Small intestine (tissue), 7 donors: Measurements from ENCODE around the gene FBLN1. TPM values are rescaled to one million over a fixed set of nuclear protein-coding genes. Genes with fewer than 3 reads are reported as not detected.
A peak's percentile ranks its signal among the peaks of the same experiment; 100 is the strongest.

Experiments used
- DNase-seq, 2 donors: peaks; one replicate each; pipeline versions ENCODE4 v3.0.0 to v3.0.0-alpha.2; 2013
- FAIRE-seq: peaks from 2 replicates; lab custom pipeline; 2012; peaks lifted over from hg19 to GRCh38; lab: Jason Lieb, UNC
- H3K27ac ChIP-seq, 3 donors: one replicate each; pipeline ENCODE4 v1.5.1; 2013; ENCODE audit warnings: low read length in 2 of 3, mild to moderate bottlenecking in 2 of 3, control low read depth in 1 of 3, inconsistent platforms in 1 of 3, low read depth in 1 of 3, moderate library complexity in 1 of 3
- H3K27me3 ChIP-seq, 3 donors: one replicate each; pipeline ENCODE4 v1.6.1; 2013; ENCODE audit warnings: low read length in 3 of 3, inconsistent platforms in 1 of 3; ENCODE audit not compliant: control insufficient read depth in 3 of 3, insufficient read depth in 3 of 3
- H3K36me3 ChIP-seq, 3 donors: one replicate each; pipeline ENCODE4 v1.6.1; 2013; ENCODE audit warnings: low read length in 3 of 3, inconsistent platforms in 1 of 3, low read depth in 1 of 3, mild to moderate bottlenecking in 1 of 3, moderate library complexity in 1 of 3; ENCODE audit not compliant: control insufficient read depth in 3 of 3, insufficient read depth in 2 of 3
- H3K4me1 ChIP-seq, 3 donors: one replicate each; pipeline ENCODE4 v1.6.1; 2013; ENCODE audit warnings: low read length in 2 of 3, inconsistent platforms in 1 of 3, low read depth in 1 of 3, mild to moderate bottlenecking in 1 of 3, moderate library complexity in 1 of 3; ENCODE audit not compliant: control insufficient read depth in 3 of 3, insufficient read depth in 2 of 3
- H3K4me3 ChIP-seq, 3 donors: one replicate each; pipeline ENCODE4 v1.5.1; 2013; ENCODE audit warnings: low read length in 3 of 3, control low read depth in 1 of 3, inconsistent platforms in 1 of 3, low read depth in 1 of 3, mild to moderate bottlenecking in 1 of 3, moderate library complexity in 1 of 3
- H3K9me3 ChIP-seq, 2 donors: one replicate each; pipeline ENCODE4 v1.6.1; 2013; ENCODE audit warnings: low read depth in 1 of 2, low read length in 1 of 2; ENCODE audit not compliant: control insufficient read depth in 2 of 2, insufficient read depth in 1 of 2
- WGBS, 3 donors: extraction: QIAGEN DNeasy Blood & Tissue Kit; methylation state at CpG; one replicate each; pipeline ENCODE4 v1.1.7; 2013; 5-methylcytosine and 5-hydroxymethylcytosine counted together
- polyA plus RNA-seq, 4 donors: library from polyadenylated mRNA; stranded (reverse) in 3 of 4; unstranded in 1 of 4; fragments of 200-250 nt in 3 of 4; fragments of 120-200 nt in 1 of 4; gene quantifications; one replicate each; pipeline versions ENCODE4 v1.2.1 to v1.2.3, GENCODE V29; 2013
- donor health status: healthy with polysubstance abuse.
- donor health status: control.
- donor health status: control.
- donor health status: Bipolar disorder and iron deficiency.
- donor health status: healthy.

Gene FBLN1
- polyA plus RNA-seq, 4 donors, result 0.89 to 144 (median 55.0) TPM

GRCh38 chr22:45627489-45628233, 125.0 kb downstream of the FBLN1 start:
- peaks cover 0 to 10% (median 6%) of the 10 kb centered on the region in 3 donors for H3K27me3 ChIP-seq
- H3K4me1 ChIP-seq, result no peaks in the 10 kb centered on the region
- FAIRE-seq (no peak), DNase-seq (no peak)
- no peaks in the 10 kb centered on the region for H3K9me3 ChIP-seq
- no peaks in the 10 kb centered on the region for H3K36me3 ChIP-seq
- H3K4me3 ChIP-seq, result no peak overlapping the region
- WGBS, 3 donors, result 64 to 83% (median 71%) methylated on average over 22 of the region's 22 CpGs
- no peak overlapping the region for H3K27ac ChIP-seq

- 13 to 55% (median 35%) methylated on average over 5 of the region's 5 CpGs for WGBS, 3 donors
- H3K27ac ChIP-seq, result no peak overlapping the region
- no peaks in the 10 kb centered on the region for H3K4me1 ChIP-seq
- H3K9me3 ChIP-seq, result no peaks in the 10 kb centered on the region
- DNase-seq, result peak; percentile 54 to 67
- no peak for FAIRE-seq
- H3K27me3 ChIP-seq, result peaks cover 0 to 18% (median 7%) of the 10 kb centered on the region in 3 donors
- H3K36me3 ChIP-seq, result no peaks in the 10 kb centered on the region
- no peak overlapping the region for H3K4me3 ChIP-seq
These were observed 125.8 kb downstream of the FBLN1 start for GRCh38 chr22:45628515-45628914.

GRCh38 chr22:45629469-45630089, 126.9 kb downstream of the FBLN1 start:
- 60 to 65% (median 63%) methylated on average over 15 of the region's 15 CpGs for WGBS, 3 donors
- no peak for DNase-seq
- Histone ChIP-seq H3K27ac (no peak overlapping the region), H3K36me3 (no peaks in the 10 kb centered on the region), H3K4me1 (no peaks in the 10 kb centered on the region), H3K27me3 (peaks cover 0 to 20% (median 7%) of the 10 kb centered on the region in 3 donors), H3K9me3 (no peaks in the 10 kb centered on the region), H3K4me3 (no peak overlapping the region)
- FAIRE-seq, result no peak

GRCh38 chr22:45630436-45630835, 127.8 kb downstream of the FBLN1 start:
- no peaks in the 10 kb centered on the region for H3K36me3 ChIP-seq
- no peak overlapping the region for H3K4me3 ChIP-seq
- no peak for FAIRE-seq
- peaks cover 0 to 20% (median 7%) of the 10 kb centered on the region in 3 donors for H3K27me3 ChIP-seq
- no peaks in the 10 kb centered on the region for H3K4me1 ChIP-seq
- H3K9me3 ChIP-seq, result no peaks in the 10 kb centered on the region
- WGBS, 3 donors, result 90 to 91% (median 91%) methylated on average over 15 of the region's 15 CpGs
- H3K27ac ChIP-seq, result no peak overlapping the region
- no peak for DNase-seq

GRCh38 chr22:45631140-45631840, 128.6 kb downstream of the FBLN1 start:
- H3K4me3 ChIP-seq, result no peak overlapping the region
- DNase-seq (no peak), FAIRE-seq (no peak)
- no peaks in the 10 kb centered on the region for H3K4me1 ChIP-seq
- H3K9me3 ChIP-seq, result no peaks in the 10 kb centered on the region
- no peaks in the 10 kb centered on the region for H3K36me3 ChIP-seq
- no peak overlapping the region for H3K27ac ChIP-seq
- H3K27me3 ChIP-seq, result peaks cover 0 to 21% (median 7%) of the 10 kb centered on the region in 3 donors
- 52 to 64% (median 61%) methylated on average over 12 of the region's 12 CpGs for WGBS, 3 donors

GRCh38 chr22:45631841-45632238, 129.2 kb downstream of the FBLN1 start:
- DNase-seq, result no peak
- no peak overlapping the region for H3K4me3 ChIP-seq
- H3K4me1 ChIP-seq, result no peaks in the 10 kb centered on the region
- H3K27me3 ChIP-seq, result peaks cover 0 to 26% (median 7%) of the 10 kb centered on the region in 3 donors
- H3K36me3 ChIP-seq, result no peaks in the 10 kb centered on the region
- 77 to 85% (median 83%) methylated on average over 7 of the region's 7 CpGs for WGBS, 3 donors
- H3K27ac ChIP-seq, result no peak overlapping the region
- H3K9me3 ChIP-seq, result no peaks in the 10 kb centered on the region
- FAIRE-seq, result no peak

- FAIRE-seq (no peak), DNase-seq (no peak)
- H3K27me3 ChIP-seq, result peaks cover 0 to 28% (median 7%) of the 10 kb centered on the region in 3 donors
- H3K36me3 ChIP-seq, result no peaks in the 10 kb centered on the region
- no peaks in the 10 kb centered on the region for H3K4me1 ChIP-seq
- 6 to 20% (median 18%) methylated on average over 15 of the region's 15 CpGs for WGBS, 3 donors
- H3K9me3 ChIP-seq, result no peaks in the 10 kb centered on the region
- no peak overlapping the region for H3K4me3 ChIP-seq
- no peak overlapping the region for H3K27ac ChIP-seq
These were observed 130.3 kb downstream of the FBLN1 start for GRCh38 chr22:45632791-45633515.

GRCh38 chr22:45636683-45637082, 134.0 kb downstream of the FBLN1 start:
- no peaks in the 10 kb centered on the region for H3K36me3 ChIP-seq
- WGBS, 3 donors, result 60 to 83% (median 70%) methylated on average over 7 of the region's 7 CpGs
- peaks cover 0 to 27% (median 3%) of the 10 kb centered on the region in 3 donors for H3K27me3 ChIP-seq
- no peak for DNase-seq
- no peak overlapping the region for H3K4me3 ChIP-seq
- peaks cover 0 to 8% (median 3%) of the 10 kb centered on the region in 3 donors for H3K4me1 ChIP-seq
- no peaks in the 10 kb centered on the region for H3K9me3 ChIP-seq
- FAIRE-seq, result no peak
- no peak overlapping the region for H3K27ac ChIP-seq
